ENCODE results near the gene DEK.
"Not testable (repeated sequence)": the region's sequence is repeated elsewhere in the genome, so short reads cannot be mapped to it uniquely, and the experiment has no call there.

The DEK gene

GRCh38 chr6:18240230-18240629, 24.1 kb downstream of the DEK start:
- DNase-seq (ENCODE audit: low spot score), result no peak

GRCh38 chr6:18237167-18237566, 27.2 kb downstream of the DEK start:
- DNase-seq (ENCODE audit: low spot score), result no peak

- DNase-seq (ENCODE audit: low spot score), result no peak
These were observed 28.8 kb downstream of the DEK start for GRCh38 chr6:18235524-18235923.

- no peak for DNase-seq (ENCODE audit: low spot score)
These were observed 29.8 kb downstream of the DEK start for GRCh38 chr6:18234564-18234963.

- not testable (repeated sequence) for DNase-seq (ENCODE audit: low spot score)
These were observed 30.6 kb downstream of the DEK start for GRCh38 chr6:18233770-18234169.

- not testable (repeated sequence) for DNase-seq (ENCODE audit: low spot score)
These were observed 32.5 kb downstream of the DEK start for GRCh38 chr6:18231856-18232255.

- not testable (repeated sequence) for DNase-seq (ENCODE audit: low spot score)
These were observed 35.7 kb downstream of the DEK start for GRCh38 chr6:18228590-18228989.

- not testable (repeated sequence) for DNase-seq (ENCODE audit: low spot score)
These were observed 37.2 kb downstream of the DEK start for GRCh38 chr6:18227166-18227565.

- DNase-seq (ENCODE audit: low spot score), result not testable (repeated sequence)
These were observed 37.8 kb downstream of the DEK start for GRCh38 chr6:18226451-18227105.

- no peak for DNase-seq (ENCODE audit: low spot score)
These were observed 43.1 kb downstream of the DEK start for GRCh38 chr6:18221288-18221615.

- DNase-seq (ENCODE audit: low spot score), result no peak
These were observed 44.7 kb downstream of the DEK start for GRCh38 chr6:18219591-18219990.

GRCh38 chr6:18218233-18218632, 46.1 kb downstream of the DEK start:
- no peak for DNase-seq (ENCODE audit: low spot score)

GRCh38 chr6:18216411-18216810, 47.9 kb downstream of the DEK start:
- DNase-seq (ENCODE audit: low spot score), result no peak

GRCh38 chr6:18215436-18215835, 48.9 kb downstream of the DEK start:
- DNase-seq (ENCODE audit: low spot score), result no peak

- no peak for DNase-seq (ENCODE audit: low spot score)
These were observed 50.3 kb downstream of the DEK start for GRCh38 chr6:18214003-18214402.

GRCh38 chr6:18213439-18213838, 50.9 kb downstream of the DEK start:
- DNase-seq (ENCODE audit: low spot score), result no peak

- no peak for DNase-seq (ENCODE audit: low spot score)
These were observed 52.1 kb downstream of the DEK start for GRCh38 chr6:18212231-18212630.

- no peak for DNase-seq (ENCODE audit: low spot score)
These were observed 53.0 kb downstream of the DEK start for GRCh38 chr6:18211338-18211737.

- no peak for DNase-seq (ENCODE audit: low spot score)
These were observed 53.6 kb downstream of the DEK start for GRCh38 chr6:18210707-18211106.

- no peak for DNase-seq (ENCODE audit: low spot score)
These were observed 54.7 kb downstream of the DEK start for GRCh38 chr6:18209539-18210197.

GRCh38 chr6:18208778-18209177, 55.6 kb downstream of the DEK start:
- DNase-seq (ENCODE audit: low spot score), result not testable (repeated sequence)

GRCh38 chr6:18207949-18208348, 56.4 kb downstream of the DEK start:
- no peak for DNase-seq (ENCODE audit: low spot score)

- DNase-seq (ENCODE audit: low spot score), result no peak
These were observed 56.9 kb downstream of the DEK start for GRCh38 chr6:18207438-18207837.

- DNase-seq (ENCODE audit: low spot score), result no peak
These were observed 57.7 kb downstream of the DEK start for GRCh38 chr6:18206591-18206990.

Data from HuH-7 (cell line).